H9 (cell line): ENCODE data around the gene TXNRD1. TPM values are rescaled to one million over a fixed set of nuclear protein-coding genes. Genes with fewer than 3 reads are reported as not detected.
A peak's percentile ranks its signal among the peaks of the same experiment; 100 is the strongest.

Experiments used
- DNase-seq: peaks from one replicate; pipeline ENCODE4 v3.0.0-alpha.2; 2017
- H2AFZ ChIP-seq: one replicate; pipeline ENCODE4 v1.6.1; 2013; ENCODE audit warnings: mild to moderate bottlenecking, low read length, control low read depth, moderate library complexity
- H2AK5ac ChIP-seq: 2 replicates; pipeline ENCODE4 v1.6.1; 2013; ENCODE audit warnings: low read length, control low read depth, mixed read lengths; ENCODE audit not compliant: insufficient read length
- H2BK120ac ChIP-seq: one replicate; pipeline ENCODE4 v1.6.1; 2013; ENCODE audit warnings: low read depth, mild to moderate bottlenecking, low read length, control low read depth, inconsistent platforms; ENCODE audit not compliant: poor library complexity, severe bottlenecking
- H2BK12ac ChIP-seq: 2 replicates; pipeline ENCODE4 v1.6.1; 2013; ENCODE audit warnings: low read length, control low read depth, mixed read lengths, low read depth; ENCODE audit not compliant: insufficient read length
- H2BK15ac ChIP-seq: 2 replicates; pipeline ENCODE4 v1.6.1; 2013; ENCODE audit warnings: low read depth, low read length, control low read depth
- H2BK20ac ChIP-seq: one replicate; pipeline ENCODE4 v1.6.1; 2013; ENCODE audit warnings: low read depth, mild to moderate bottlenecking, low read length, control low read depth, inconsistent platforms; ENCODE audit not compliant: poor library complexity, severe bottlenecking
- H2BK5ac ChIP-seq: 2 replicates; pipeline ENCODE4 v1.6.1; 2013; ENCODE audit warnings: low read length, control low read depth, mixed read lengths; ENCODE audit not compliant: insufficient read length
- H3K14ac ChIP-seq: 2 replicates; pipeline ENCODE4 v1.6.1; 2013; ENCODE audit warnings: low read length, control low read depth; ENCODE audit not compliant: insufficient read depth
- H3K18ac ChIP-seq: 2 replicates; pipeline ENCODE4 v1.6.1; 2013; ENCODE audit warnings: low read depth, mild to moderate bottlenecking, mixed read lengths, low read length, control low read depth; ENCODE audit not compliant: insufficient read length
- H3K23ac ChIP-seq: 2 replicates; pipeline ENCODE4 v1.6.1; 2013; ENCODE audit warnings: low read length, control low read depth, mixed read lengths, low read depth; ENCODE audit not compliant: insufficient read length
- H3K23me2 ChIP-seq: 2 replicates; pipeline ENCODE4 v1.6.1; 2013; ENCODE audit warnings: low read depth, mild to moderate bottlenecking, mixed read lengths, low read length, control low read depth; ENCODE audit not compliant: insufficient read length, poor library complexity, severe bottlenecking
- H3K27ac ChIP-seq: 2 replicates; pipeline ENCODE4 v1.5.1; 2013; ENCODE audit warnings: low read length, control low read depth, mixed read lengths, low read depth; ENCODE audit not compliant: insufficient read length
- H3K27me3 ChIP-seq: 2 replicates; pipeline ENCODE4 v1.6.1; 2013; ENCODE audit warnings: low read length, control low read depth, inconsistent platforms; ENCODE audit not compliant: insufficient read depth
- H3K4ac ChIP-seq: 2 replicates; pipeline ENCODE4 v1.6.1; 2013; ENCODE audit warnings: low read depth, mild to moderate bottlenecking, control low read depth, inconsistent platforms, low read length, moderate library complexity
- H3K4me1 ChIP-seq: 2 replicates; pipeline ENCODE4 v1.6.1; 2013; ENCODE audit warnings: low read length, control low read depth, inconsistent platforms; ENCODE audit not compliant: insufficient read depth
- H3K4me2 ChIP-seq: 2 replicates; pipeline ENCODE4 v1.6.1; 2013; ENCODE audit warnings: low read length, control low read depth, mixed read lengths; ENCODE audit not compliant: insufficient read length, insufficient read depth
- H3K56ac ChIP-seq: 2 replicates; pipeline ENCODE4 v1.6.1; 2013; ENCODE audit warnings: low read depth, mild to moderate bottlenecking, mixed read lengths, low read length, control low read depth; ENCODE audit not compliant: insufficient read length
- H3K79me1 ChIP-seq: 2 replicates; pipeline ENCODE4 v1.6.1; 2013; ENCODE audit warnings: low read depth, mild to moderate bottlenecking, moderate library complexity, low read length, control low read depth, inconsistent platforms; ENCODE audit not compliant: insufficient read depth, poor library complexity, severe bottlenecking
- H3K79me2 ChIP-seq: 2 replicates; pipeline ENCODE4 v1.6.1; 2013; ENCODE audit warnings: low read length, control low read depth, inconsistent platforms; ENCODE audit not compliant: insufficient read depth
- H3K9ac ChIP-seq: 2 replicates; pipeline ENCODE4 v1.6.1; 2013; ENCODE audit warnings: low read length, control low read depth, mixed read lengths; ENCODE audit not compliant: insufficient read length; ENCODE audit errors: extremely low read depth
- H3K9me3 ChIP-seq: one replicate; pipeline ENCODE4 v1.6.1; 2013; ENCODE audit warnings: low read depth, low read length, inconsistent platforms; ENCODE audit not compliant: control insufficient read depth
- H3T11ph ChIP-seq: one replicate; pipeline ENCODE4 v1.6.1; 2013; ENCODE audit warnings: mild to moderate bottlenecking, low read length, control low read depth, inconsistent platforms
- H4K20me1 ChIP-seq: one replicate; pipeline ENCODE4 v1.6.1; 2013; ENCODE audit not compliant: control insufficient read depth, insufficient read length, insufficient read depth
- H4K5ac ChIP-seq: 2 replicates; pipeline ENCODE4 v1.6.1; 2013; ENCODE audit warnings: low read depth, mild to moderate bottlenecking, mixed read lengths, low read length, control low read depth; ENCODE audit not compliant: insufficient read length
- H4K8ac ChIP-seq: replicated peaks from 2 replicates; pipeline ENCODE4 v1.6.1; 2013; ENCODE audit warnings: low read length, control low read depth, mixed read lengths, low read depth; ENCODE audit not compliant: insufficient read length
- H4K91ac ChIP-seq: 2 replicates; pipeline ENCODE4 v1.6.1; 2013; ENCODE audit warnings: low read depth, mild to moderate bottlenecking, moderate library complexity, mixed read lengths, low read length, control low read depth; ENCODE audit not compliant: insufficient read length
- H3K27ac Mint-ChIP-seq, 3 experiments: 2 replicates in 2 of 3; 3 replicates in 1 of 3; pipeline ENCODE4 v1.8.0; 2020 to 2021; ENCODE audit warnings: mixed read lengths in 3 of 3, mild to moderate bottlenecking in 1 of 3, moderate library complexity in 1 of 3
- H3K27me3 Mint-ChIP-seq: 2 replicates; pipeline ENCODE4 v1.8.0; 2021; ENCODE audit warnings: low read depth, mild to moderate bottlenecking, moderate library complexity, mixed read lengths
- H3K36me3 Mint-ChIP-seq, 3 experiments: 2 replicates in 2 of 3; 3 replicates in 1 of 3; pipeline ENCODE4 v1.8.0; 2020 to 2021; ENCODE audit warnings: low read depth in 3 of 3, mixed read lengths in 3 of 3; ENCODE audit not compliant: insufficient read depth in 1 of 3
- H3K4me1 Mint-ChIP-seq, 2 experiments: 2 replicates each; pipeline ENCODE4 v1.8.0; 2020; ENCODE audit warnings: mixed read lengths in 2 of 2
- H3K4me3 Mint-ChIP-seq, 2 experiments: 2 replicates in 1 of 2; 3 replicates in 1 of 2; pipeline ENCODE4 v1.8.0; 2020 to 2021; ENCODE audit warnings: mild to moderate bottlenecking in 2 of 2, mixed read lengths in 2 of 2, moderate library complexity in 1 of 2
- H3K9me3 Mint-ChIP-seq, 2 experiments: 2 replicates in 1 of 2; 3 replicates in 1 of 2; pipeline ENCODE4 v1.8.0; 2020; ENCODE audit warnings: mild to moderate bottlenecking in 2 of 2, mixed read lengths in 2 of 2, moderate library complexity in 1 of 2
- WGBS: extraction: QIAGEN DNeasy Blood & Tissue Kit; methylation state at CpG from one replicate; pipeline ENCODE4 v1.1.7; 2013; ENCODE audit warnings: missing lambda C conversion rate, low lambda C conversion rate, mixed read lengths; ENCODE audit not compliant: insufficient read length; ENCODE audit errors: extremely low coverage; 5-methylcytosine and 5-hydroxymethylcytosine counted together
- total RNA-seq: library from RNA; stranded (reverse); gene quantifications from 2 replicates; pipeline ENCODE4 v1.2.1, GENCODE V29; 2021
- TF ChIP-seq, protein P1 (sequence below): fragments of 200-600 bp; sonication (generic); conservative IDR thresholded peaks from 3 replicates; pipeline ENCODE4 v1.8.0; 2021; ENCODE audit warnings: antibody characterized with exemption, mild to moderate bottlenecking

Gene TXNRD1
- total RNA-seq, 1 experiment from 2014 or later = 100 TPM

DNA sequence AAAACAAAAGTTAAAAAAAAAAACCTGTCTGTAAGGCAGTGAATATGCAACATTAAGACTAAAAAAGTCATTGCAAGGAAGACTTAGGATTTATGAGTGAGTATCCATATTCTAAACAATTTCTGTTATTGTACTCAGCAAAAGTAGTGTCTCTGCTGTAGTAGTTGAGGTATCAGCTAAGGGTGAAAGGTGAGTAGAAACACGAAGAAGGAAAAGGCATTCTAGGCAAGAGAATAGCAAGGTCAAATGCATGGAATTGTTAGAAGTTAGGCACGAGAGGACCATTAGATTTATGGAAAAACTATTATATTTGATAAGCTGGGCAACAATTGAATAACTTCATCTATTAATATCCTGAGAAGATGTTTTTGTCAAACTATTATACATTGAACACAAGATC lies 89.8 kb downstream of the TXNRD1 start:
- peaks cover 48% of the 10 kb centered on the region in 2 experiments for H3K4me1 Mint-ChIP-seq
- H2BK5ac ChIP-seq = no peak overlapping the region

More for the DNA sequence above, 89.8 kb downstream of the TXNRD1 start:
- H4K8ac ChIP-seq = no peak overlapping the region
- no peak overlapping the region for H3T11ph ChIP-seq
- H3K27me3 ChIP-seq = no peaks in the 10 kb centered on the region
- H2AK5ac ChIP-seq = no peak overlapping the region
- H3K4me3 Mint-ChIP-seq = no peak overlapping the region
- H2BK120ac ChIP-seq = no peak overlapping the region
- peaks cover 15 to 37% (median 19%) of the 10 kb centered on the region in 3 experiments; a peak in 6 of 7 replicates for H3K36me3 Mint-ChIP-seq
- H4K20me1 ChIP-seq = no peaks in the 10 kb centered on the region
- H3K27ac ChIP-seq = no peak overlapping the region
- H3K27me3 Mint-ChIP-seq = no peaks in the 10 kb centered on the region
- H2BK20ac ChIP-seq = no peak overlapping the region
- WGBS = no CpG with 5 or more reads among the region's 2 CpGs
- H3K23ac ChIP-seq = no peak overlapping the region
- DNase-seq = no peak
- H3K9ac ChIP-seq = no peak overlapping the region
- H3K79me1 ChIP-seq = peaks cover 3% of the 10 kb centered on the region
- TF ChIP-seq, protein P1, sequence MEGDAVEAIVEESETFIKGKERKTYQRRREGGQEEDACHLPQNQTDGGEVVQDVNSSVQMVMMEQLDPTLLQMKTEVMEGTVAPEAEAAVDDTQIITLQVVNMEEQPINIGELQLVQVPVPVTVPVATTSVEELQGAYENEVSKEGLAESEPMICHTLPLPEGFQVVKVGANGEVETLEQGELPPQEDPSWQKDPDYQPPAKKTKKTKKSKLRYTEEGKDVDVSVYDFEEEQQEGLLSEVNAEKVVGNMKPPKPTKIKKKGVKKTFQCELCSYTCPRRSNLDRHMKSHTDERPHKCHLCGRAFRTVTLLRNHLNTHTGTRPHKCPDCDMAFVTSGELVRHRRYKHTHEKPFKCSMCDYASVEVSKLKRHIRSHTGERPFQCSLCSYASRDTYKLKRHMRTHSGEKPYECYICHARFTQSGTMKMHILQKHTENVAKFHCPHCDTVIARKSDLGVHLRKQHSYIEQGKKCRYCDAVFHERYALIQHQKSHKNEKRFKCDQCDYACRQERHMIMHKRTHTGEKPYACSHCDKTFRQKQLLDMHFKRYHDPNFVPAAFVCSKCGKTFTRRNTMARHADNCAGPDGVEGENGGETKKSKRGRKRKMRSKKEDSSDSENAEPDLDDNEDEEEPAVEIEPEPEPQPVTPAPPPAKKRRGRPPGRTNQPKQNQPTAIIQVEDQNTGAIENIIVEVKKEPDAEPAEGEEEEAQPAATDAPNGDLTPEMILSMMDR = no peak
- no peaks in the 10 kb centered on the region for H3K9me3 ChIP-seq
- no peak overlapping the region for H3K14ac ChIP-seq
- no peak overlapping the region for H2BK12ac ChIP-seq
- no peak overlapping the region for H4K91ac ChIP-seq
- no peak overlapping the region for H3K4me2 ChIP-seq
- H3K9me3 Mint-ChIP-seq = no peaks in the 10 kb centered on the region
- peak overlapping the region in 1 of 3 experiments; percentile 42; a peak in 2 of 7 replicates for H3K27ac Mint-ChIP-seq
- H3K23me2 ChIP-seq = peaks cover 3% of the 10 kb centered on the region
- H2AFZ ChIP-seq = no peak overlapping the region
- H2BK15ac ChIP-seq = no peak overlapping the region
- no peaks in the 10 kb centered on the region for H3K4me1 ChIP-seq
- no peak overlapping the region for H3K18ac ChIP-seq
- no peak overlapping the region for H3K56ac ChIP-seq
- H4K5ac ChIP-seq = no peak overlapping the region
- H3K79me2 ChIP-seq = peaks cover 14% of the 10 kb centered on the region; the same call in 1 of the 2 replicates
- no peak overlapping the region for H3K4ac ChIP-seq
